GM18526 (cell line): ENCODE data around the gene SRRT.

Experiments
- POLR2A ChIP-seq: IDR thresholded peaks from 3 replicates; pipeline ENCODE4 v1.6.1; 2011; ENCODE audit not compliant: insufficient read length; ENCODE audit errors: extremely low read depth

The SRRT gene

GRCh38 chr7:100874577-100875355 lies at the start of gene SRRT:
Gene SRRT (plus strand): TSS chr7:100875103. CDS start chr7:100875591, 488 bp downstream.
- TF ChIP-seq POLR2A: peak; percentile 92

GRCh38 chr7:100825215-100825671 lies 49.7 kb upstream of the SRRT start:
- no peak for TF ChIP-seq POLR2A

- no peak for TF ChIP-seq POLR2A
These were observed 49.0 kb upstream of the SRRT start for GRCh38 chr7:100825751-100826513.

- no peak for TF ChIP-seq POLR2A
These were observed 48.2 kb upstream of the SRRT start for GRCh38 chr7:100826514-100827329.

- no peak for TF ChIP-seq POLR2A
These were observed 47.3 kb upstream of the SRRT start, which contains the start of gene EPHB4 for GRCh38 chr7:100827330-100828226. Gene EPHB4 (minus strand): TSS chr7:100827523. CDS start chr7:100827030, 493 bp downstream.

GRCh38 chr7:100829150-100829716 lies 45.7 kb upstream of the SRRT start:
- no peak for TF ChIP-seq POLR2A

- no peak for TF ChIP-seq POLR2A
These were observed 44.5 kb upstream of the SRRT start for GRCh38 chr7:100830396-100830795.

GRCh38 chr7:100832281-100832633 lies 42.6 kb upstream of the SRRT start:
- no peak for TF ChIP-seq POLR2A

GRCh38 chr7:100835903-100836811 lies 38.7 kb upstream of the SRRT start:
- TF ChIP-seq POLR2A: no peak

- TF ChIP-seq POLR2A: no peak
These were observed 38.1 kb upstream of the SRRT start for GRCh38 chr7:100836812-100837098.

- peak; percentile 51 for TF ChIP-seq POLR2A
These were observed 37.6 kb upstream of the SRRT start for GRCh38 chr7:100837099-100837836.

GRCh38 chr7:100839361-100839760 lies 35.5 kb upstream of the SRRT start:
- TF ChIP-seq POLR2A: no peak
